Stomach smooth muscle (tissue), 2 donors: ENCODE results near the gene PKHD1.

Experiments
- H3K27ac ChIP-seq: one replicate; pipeline ENCODE4 v1.7.0; 2013; ENCODE audit warnings: mild to moderate bottlenecking, low read length, inconsistent platforms
- H3K27me3 ChIP-seq, 2 donors: one replicate each; pipeline ENCODE4 v1.7.0; 2013; ENCODE audit warnings: low read length in 2 of 2; ENCODE audit not compliant: insufficient read depth in 2 of 2, control insufficient read depth in 1 of 2
- H3K36me3 ChIP-seq, 2 donors: one replicate each; pipeline ENCODE4 v1.7.0; 2013; ENCODE audit warnings: low read length in 2 of 2; ENCODE audit not compliant: control insufficient read depth in 2 of 2, insufficient read depth in 2 of 2
- H3K4me1 ChIP-seq: one replicate; pipeline ENCODE4 v1.7.0; 2013; ENCODE audit warnings: low read length; ENCODE audit not compliant: control insufficient read depth, insufficient read depth
- H3K4me3 ChIP-seq, 2 donors: one replicate each; pipeline ENCODE4 v1.7.0; 2013; ENCODE audit warnings: low read length in 2 of 2
- H3K9ac ChIP-seq, 2 donors: one replicate each; pipeline ENCODE4 v1.7.0; 2013; ENCODE audit warnings: low read length in 2 of 2, mild to moderate bottlenecking in 1 of 2
- H3K9me3 ChIP-seq, 2 donors: one replicate each; pipeline ENCODE4 v1.7.0; 2013; ENCODE audit warnings: low read length in 2 of 2; ENCODE audit not compliant: control insufficient read depth in 2 of 2
- donor health status: healthy.
- donor health status: Pancreatic carcinoma.

The PKHD1 gene

DNA sequence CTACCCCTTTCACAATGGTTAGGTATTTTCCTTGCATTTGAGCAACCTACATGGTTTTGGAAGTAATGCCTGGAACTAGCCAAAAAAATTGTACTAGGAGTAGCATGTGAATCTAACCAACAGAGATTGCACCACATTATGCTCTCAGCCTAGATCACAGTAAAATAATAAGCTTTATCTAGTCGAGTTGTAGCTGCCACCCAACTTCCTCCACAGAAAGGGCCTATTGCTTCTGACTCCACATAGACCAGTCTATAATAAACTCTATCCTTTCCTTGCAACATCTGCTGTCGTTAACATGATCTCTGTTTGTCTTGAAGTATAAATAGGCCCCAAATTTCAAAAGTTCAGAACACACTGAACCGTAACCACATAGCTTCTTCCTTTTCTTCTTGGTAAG, 375.5 kb downstream of the PKHD1 start:
- Histone ChIP-seq H3K36me3 (no peaks in the 10 kb centered on the region), H3K4me1 (no peaks in the 10 kb centered on the region)

DNA sequence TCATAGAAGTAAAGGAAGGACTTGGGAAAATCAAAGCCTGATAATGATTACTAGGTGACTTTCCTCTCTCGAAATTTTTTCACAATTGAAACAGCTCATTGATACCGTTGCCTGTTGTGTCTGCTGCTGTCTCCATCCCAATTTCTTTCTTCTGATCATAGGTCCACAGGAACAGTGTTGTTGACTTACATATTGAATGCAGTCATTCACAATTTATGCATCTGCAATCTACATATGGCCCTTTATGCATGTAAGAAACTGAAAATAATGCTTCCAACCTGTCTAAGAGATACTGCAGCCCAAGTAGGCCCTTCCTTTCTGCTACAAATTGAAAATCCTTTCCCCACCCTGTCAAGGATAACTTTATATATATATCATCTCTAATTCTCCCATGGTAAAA, 381.3 kb downstream of the PKHD1 start:
- H3K4me3 ChIP-seq: no peak overlapping the region
- no peaks in the 10 kb centered on the region for H3K27me3 ChIP-seq
- H3K4me1 ChIP-seq: no peaks in the 10 kb centered on the region

More for the DNA sequence above, 375.5 kb downstream of the PKHD1 start:
- H3K9ac ChIP-seq: no peak overlapping the region
- no peaks in the 10 kb centered on the region for H3K27me3 ChIP-seq
- H3K9me3 ChIP-seq: no peaks in the 10 kb centered on the region
- no peak overlapping the region for H3K27ac ChIP-seq
- no peak overlapping the region for H3K4me3 ChIP-seq

GRCh38 chr6:51704932-51705540, 382.4 kb downstream of the PKHD1 start:
- no peaks in the 10 kb centered on the region for H3K4me1 ChIP-seq
- no peaks in the 10 kb centered on the region for H3K36me3 ChIP-seq
- H3K27ac ChIP-seq: no peak overlapping the region

More for the DNA sequence above, 381.3 kb downstream of the PKHD1 start:
- Histone ChIP-seq H3K27ac (no peak overlapping the region), H3K36me3 (no peaks in the 10 kb centered on the region), H3K9ac (no peak overlapping the region), H3K9me3 (no peaks in the 10 kb centered on the region)

DNA sequence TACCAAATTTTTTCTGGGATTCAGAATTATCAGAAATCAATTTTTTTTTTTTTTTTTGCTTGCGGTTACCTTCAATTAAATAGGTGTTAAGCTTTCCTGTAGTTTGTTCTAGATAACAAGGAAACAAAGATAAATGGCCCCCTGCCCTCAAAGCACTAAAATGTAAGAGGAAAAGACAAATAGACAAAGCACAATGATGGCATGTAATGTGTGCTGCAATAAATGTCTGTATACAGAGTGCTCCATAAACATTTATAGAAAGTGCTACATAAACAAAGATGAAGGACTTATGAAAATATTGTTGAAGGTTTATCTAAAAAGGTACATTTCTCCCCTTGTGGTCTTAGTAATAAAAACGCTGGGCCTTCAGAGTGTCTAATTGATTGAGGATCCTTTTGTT, 384.6 kb downstream of the PKHD1 start:
- no peak overlapping the region for H3K4me3 ChIP-seq
- H3K9ac ChIP-seq: no peak overlapping the region
- no peaks in the 10 kb centered on the region for H3K27me3 ChIP-seq
- no peaks in the 10 kb centered on the region for H3K4me1 ChIP-seq
- H3K36me3 ChIP-seq: no peaks in the 10 kb centered on the region
- no peak overlapping the region for H3K27ac ChIP-seq
- no peaks in the 10 kb centered on the region for H3K9me3 ChIP-seq

More at GRCh38 chr6:51704932-51705540, 382.4 kb downstream of the PKHD1 start:
- H3K27me3 ChIP-seq: no peaks in the 10 kb centered on the region
- no peak overlapping the region for H3K4me3 ChIP-seq
- H3K9me3 ChIP-seq: no peaks in the 10 kb centered on the region
- H3K9ac ChIP-seq: no peak overlapping the region

DNA sequence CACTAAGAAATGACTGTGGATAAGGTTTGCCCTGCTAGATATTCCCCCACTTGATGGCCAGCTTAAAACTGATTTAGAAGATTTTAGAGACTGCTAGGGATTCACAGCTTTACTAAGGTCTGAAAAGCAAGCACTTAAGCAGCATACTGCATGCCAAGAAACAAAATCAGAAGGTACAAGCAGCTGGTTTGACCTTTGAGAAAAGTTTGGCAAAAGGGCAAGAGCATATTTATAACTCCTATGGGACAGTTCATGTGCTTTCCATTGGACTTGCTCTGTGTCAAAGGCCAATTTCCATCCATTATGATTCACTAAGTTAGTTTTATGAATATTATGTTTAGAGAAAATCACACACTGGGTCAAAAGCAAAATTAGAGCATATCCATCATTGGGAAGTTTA, 402.8 kb downstream of the PKHD1 start:
- Histone ChIP-seq H3K4me1 (no peaks in the 10 kb centered on the region), H3K9ac (no peak overlapping the region), H3K27me3 (no peaks in the 10 kb centered on the region), H3K4me3 (no peak overlapping the region), H3K36me3 (no peaks in the 10 kb centered on the region), H3K27ac (no peak overlapping the region), H3K9me3 (no peaks in the 10 kb centered on the region)

DNA sequence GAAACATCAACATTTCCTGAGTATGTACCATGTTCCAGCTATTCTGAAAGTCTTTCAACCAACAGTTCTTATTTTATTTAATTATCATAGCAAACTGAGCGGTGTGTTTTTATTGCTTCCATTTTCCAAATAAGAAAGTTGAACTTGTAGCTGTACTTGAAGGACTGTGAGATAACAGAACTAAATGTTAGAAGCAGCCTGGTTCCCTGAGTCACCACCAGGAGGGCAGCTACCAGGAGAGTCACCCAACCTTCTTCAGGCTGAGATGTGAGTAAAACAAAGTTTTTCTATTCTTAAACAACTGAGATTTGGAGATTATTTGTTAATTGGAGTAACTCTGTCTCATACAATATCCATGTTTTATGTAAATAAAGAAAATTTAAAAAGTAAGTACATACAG, 403.4 kb downstream of the PKHD1 start:
- H3K9me3 ChIP-seq: no peaks in the 10 kb centered on the region

DNA sequence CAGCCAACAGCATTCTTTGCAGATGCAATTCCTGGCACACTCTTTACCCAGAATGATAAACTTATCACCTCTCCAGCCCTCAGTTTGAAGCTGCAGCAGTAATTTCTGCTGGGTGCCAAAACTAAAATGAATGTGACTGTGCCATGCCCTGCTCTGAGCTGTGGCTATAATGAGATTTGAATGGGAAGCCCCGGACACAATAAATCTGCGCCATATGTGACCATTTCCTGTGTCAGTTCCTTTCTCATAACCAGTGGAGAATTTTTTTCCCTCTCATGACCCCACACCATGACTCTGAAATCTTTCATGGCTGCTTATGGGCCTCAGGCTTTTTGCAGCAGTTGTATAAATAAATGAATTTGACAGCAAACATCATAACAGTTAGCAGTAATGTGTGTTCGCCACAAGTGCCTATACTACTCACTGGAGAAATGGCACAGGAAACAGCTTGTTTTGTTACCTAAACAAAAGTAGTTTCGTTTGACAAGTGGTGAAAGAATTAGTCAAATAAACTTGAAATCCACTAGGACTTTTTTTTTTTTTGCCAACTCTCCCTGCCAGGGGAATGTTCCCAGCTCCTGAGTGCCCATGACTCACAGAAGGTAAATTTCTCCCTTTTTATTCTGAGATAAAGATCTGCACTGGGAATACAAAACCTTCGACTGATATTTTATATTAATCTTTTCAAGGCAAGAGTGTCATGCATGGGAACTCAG, 408.4 kb downstream of the PKHD1 start:
- Histone ChIP-seq H3K4me3 (no peak overlapping the region), H3K36me3 (no peaks in the 10 kb centered on the region), H3K27me3 (no peaks in the 10 kb centered on the region), H3K27ac (no peak overlapping the region), H3K9me3 (no peaks in the 10 kb centered on the region), H3K4me1 (no peaks in the 10 kb centered on the region), H3K9ac (no peak overlapping the region)

More for the DNA sequence above, 403.4 kb downstream of the PKHD1 start:
- H3K27ac ChIP-seq: no peak overlapping the region
- no peak overlapping the region for H3K9ac ChIP-seq
- no peaks in the 10 kb centered on the region for H3K4me1 ChIP-seq
- H3K4me3 ChIP-seq: no peak overlapping the region
- H3K27me3 ChIP-seq: no peaks in the 10 kb centered on the region
- H3K36me3 ChIP-seq: no peaks in the 10 kb centered on the region

DNA sequence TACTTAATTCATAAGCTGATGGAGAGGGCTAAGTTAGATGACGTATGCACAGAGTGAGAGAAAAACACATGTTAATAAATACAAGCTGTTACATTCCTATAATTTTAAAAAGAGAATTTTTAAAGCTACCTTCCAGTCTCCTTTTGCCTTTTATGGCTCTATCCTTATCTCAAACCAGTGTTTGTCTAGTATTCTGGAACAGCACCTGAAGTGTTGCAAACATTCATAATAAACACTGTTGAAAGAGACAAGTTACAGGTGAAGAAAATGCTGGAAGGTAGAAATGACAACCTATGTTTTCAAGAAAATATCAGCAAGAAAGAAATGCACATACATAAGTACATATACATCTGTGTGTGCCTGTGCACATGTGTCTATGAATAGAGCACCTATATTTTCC, 409.1 kb downstream of the PKHD1 start:
- Histone ChIP-seq H3K27me3 (no peaks in the 10 kb centered on the region), H3K4me3 (no peak overlapping the region), H3K4me1 (no peaks in the 10 kb centered on the region), H3K9me3 (no peaks in the 10 kb centered on the region), H3K9ac (no peak overlapping the region), H3K36me3 (no peaks in the 10 kb centered on the region), H3K27ac (no peak overlapping the region)

- Histone ChIP-seq H3K4me1 (no peaks in the 10 kb centered on the region), H3K27me3 (no peaks in the 10 kb centered on the region), H3K27ac (no peak overlapping the region), H3K36me3 (no peaks in the 10 kb centered on the region), H3K9ac (no peak overlapping the region), H3K4me3 (no peak overlapping the region), H3K9me3 (no peaks in the 10 kb centered on the region)
Observed at GRCh38 chr6:51675922-51676275, 411.5 kb downstream of the PKHD1 start.

- H3K9me3 ChIP-seq: no peaks in the 10 kb centered on the region
- no peak overlapping the region for H3K9ac ChIP-seq
- no peaks in the 10 kb centered on the region for H3K4me1 ChIP-seq
- H3K36me3 ChIP-seq: no peaks in the 10 kb centered on the region
- no peaks in the 10 kb centered on the region for H3K27me3 ChIP-seq
- no peak overlapping the region for H3K4me3 ChIP-seq
- no peak overlapping the region for H3K27ac ChIP-seq
Observed at GRCh38 chr6:51675020-51675921, 412.1 kb downstream of the PKHD1 start.
